Thyroid gland (tissue), 4 donors: ENCODE measurements around the gene TNF.

ENCODE experiments used
- CTCF ChIP-seq, 6 experiments: fragments of 200-600 bp in 3 of 6; fragments of 450-650 bp in 3 of 6; sonication (generic) in 3 of 6; IDR thresholded peaks; one replicate each; pipeline ENCODE4 v1.5.1; 2016 to 2019; ENCODE audit warnings: antibody characterized with exemption in 6 of 6, mild to moderate bottlenecking in 2 of 6, inconsistent platforms in 1 of 6, moderate library complexity in 1 of 6
- POLR2A ChIP-seq, 2 donors: fragments of 450-650 bp; IDR thresholded peaks; one replicate each; pipeline ENCODE4 v1.6.1; 2017; ENCODE audit warnings: antibody characterized with exemption in 2 of 2, mild to moderate bottlenecking in 2 of 2, moderate library complexity in 1 of 2

- TF ChIP-seq CTCF (IDR thresholded peaks at IDR 0.05) (no peak), POLR2A (IDR thresholded peaks at IDR 0.05) (no peak)
Observed at GRCh38 chr6:31577579-31577966, 2.2 kb downstream of the TNF start.
